Duodenal mucosa (tissue), 2 donors: ENCODE results near the gene ZDHHC4.

ENCODE experiments used
- H3K27ac ChIP-seq: one replicate; pipeline ENCODE4 v1.7.0; 2013; ENCODE audit warnings: low read depth, low read length
- H3K27me3 ChIP-seq, 2 donors: one replicate each; pipeline ENCODE4 v1.7.0; 2013; ENCODE audit warnings: low read length in 2 of 2, control low read depth in 1 of 2; ENCODE audit not compliant: insufficient read depth in 2 of 2, control insufficient read depth in 1 of 2
- H3K36me3 ChIP-seq, 2 donors: one replicate each; pipeline ENCODE4 v1.7.0; 2013; ENCODE audit warnings: low read length in 2 of 2, control low read depth in 1 of 2; ENCODE audit not compliant: insufficient read depth in 2 of 2, control insufficient read depth in 1 of 2
- H3K4me1 ChIP-seq, 2 donors: one replicate each; pipeline ENCODE4 v1.7.0; 2013; ENCODE audit warnings: low read length in 2 of 2, control low read depth in 1 of 2; ENCODE audit not compliant: insufficient read depth in 2 of 2, control insufficient read depth in 1 of 2
- H3K4me3 ChIP-seq, 2 donors: one replicate each; pipeline ENCODE4 v1.7.0; 2013; ENCODE audit warnings: low read length in 2 of 2, low read depth in 1 of 2
- H3K9ac ChIP-seq, 2 donors: one replicate each; pipeline ENCODE4 v1.7.0; 2013; ENCODE audit warnings: low read length in 2 of 2, low read depth in 1 of 2
- H3K9me3 ChIP-seq, 2 donors: one replicate each; pipeline ENCODE4 v1.7.0; 2013; ENCODE audit warnings: low read length in 2 of 2, control low read depth in 1 of 2; ENCODE audit not compliant: control insufficient read depth in 1 of 2

Gene ZDHHC4

GRCh38 chr7:6606866-6607583 lies 29.8 kb downstream of the ZDHHC4 start:
- no peaks in the 10 kb centered on the region for H3K4me1 ChIP-seq
- H3K9me3 ChIP-seq = no peaks in the 10 kb centered on the region
- no peak overlapping the region for H3K9ac ChIP-seq
- H3K27me3 ChIP-seq = no peaks in the 10 kb centered on the region
- peaks cover 17 to 36% of the 10 kb centered on the region in 2 donors for H3K36me3 ChIP-seq
- H3K27ac ChIP-seq = no peak overlapping the region
- no peak overlapping the region for H3K4me3 ChIP-seq

GRCh38 chr7:6607651-6608051 lies 30.4 kb downstream of the ZDHHC4 start:
- Histone ChIP-seq H3K4me1 (no peaks in the 10 kb centered on the region), H3K36me3 (peaks cover 13 to 31% of the 10 kb centered on the region in 2 donors), H3K27me3 (no peaks in the 10 kb centered on the region), H3K4me3 (no peak overlapping the region), H3K9me3 (no peaks in the 10 kb centered on the region), H3K27ac (no peak overlapping the region), H3K9ac (no peak overlapping the region)

DNA sequence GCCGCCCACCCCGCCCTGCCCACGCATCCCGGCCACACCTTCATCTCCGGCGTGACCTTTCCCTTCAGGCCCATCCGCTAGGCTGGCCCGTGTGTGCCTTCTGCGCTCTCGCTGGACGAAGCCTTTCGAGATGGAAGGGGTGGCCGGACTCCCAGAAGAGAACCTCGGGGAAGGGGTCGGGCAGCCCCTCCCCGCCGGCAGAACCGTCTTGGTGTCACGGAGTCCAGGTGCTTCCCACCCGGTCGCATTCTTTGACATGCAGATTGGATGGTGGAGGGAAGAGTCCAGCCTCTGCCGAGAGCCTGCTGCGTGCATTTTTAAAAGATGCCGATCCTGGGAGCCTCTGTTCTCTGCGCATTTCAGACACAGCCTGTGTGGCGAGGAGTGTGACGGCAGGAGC lies 30.8 kb downstream of the ZDHHC4 start:
- Histone ChIP-seq H3K27me3 (no peaks in the 10 kb centered on the region), H3K4me1 (no peaks in the 10 kb centered on the region), H3K9me3 (no peaks in the 10 kb centered on the region), H3K27ac (no peak overlapping the region), H3K36me3 (peaks cover 12 to 28% of the 10 kb centered on the region in 2 donors), H3K9ac (no peak overlapping the region), H3K4me3 (no peak overlapping the region)

DNA sequence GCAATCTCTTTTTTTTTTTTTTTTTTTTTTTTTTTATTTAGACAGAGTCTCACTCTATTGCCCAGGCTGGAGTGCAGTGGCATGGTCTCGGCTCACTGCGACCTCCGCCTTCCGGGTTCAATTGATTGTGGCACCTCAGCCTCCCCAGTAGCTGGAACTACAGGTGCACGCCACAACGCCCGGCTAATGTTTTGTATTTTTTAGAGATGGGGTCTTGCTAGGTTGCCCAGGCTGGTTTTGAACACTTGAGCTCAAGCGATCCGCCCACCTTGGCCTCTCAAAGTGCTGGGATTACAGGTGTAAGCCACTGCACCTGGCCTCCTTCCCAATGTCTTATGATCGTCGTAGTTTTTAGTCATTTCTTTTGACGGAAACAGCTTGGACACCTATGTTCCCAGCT lies 31.5 kb downstream of the ZDHHC4 start:
- H3K4me3 ChIP-seq = no peak overlapping the region
- no peaks in the 10 kb centered on the region for H3K9me3 ChIP-seq
- H3K27ac ChIP-seq = no peak overlapping the region
- no peaks in the 10 kb centered on the region for H3K4me1 ChIP-seq
- no peak overlapping the region for H3K9ac ChIP-seq
- peaks cover 0 to 4% of the 10 kb centered on the region in 2 donors for H3K27me3 ChIP-seq
- H3K36me3 ChIP-seq = peaks cover 12 to 28% of the 10 kb centered on the region in 2 donors

GRCh38 chr7:6612819-6613218 lies 35.6 kb downstream of the ZDHHC4 start:
- H3K9me3 ChIP-seq = no peaks in the 10 kb centered on the region
- no peak overlapping the region for H3K27ac ChIP-seq
- H3K27me3 ChIP-seq = peaks cover 15% of the 10 kb centered on the region in 2 donors
- H3K9ac ChIP-seq = no peak overlapping the region
- H3K36me3 ChIP-seq = peaks cover 0 to 5% of the 10 kb centered on the region in 2 donors
- H3K4me1 ChIP-seq = peaks cover 0 to 12% of the 10 kb centered on the region in 2 donors
- H3K4me3 ChIP-seq = no peak overlapping the region

GRCh38 chr7:6613706-6614105 lies 36.5 kb downstream of the ZDHHC4 start:
- H3K27me3 ChIP-seq = peaks cover 15% of the 10 kb centered on the region in 2 donors
- no peak overlapping the region for H3K4me3 ChIP-seq
- no peak overlapping the region for H3K27ac ChIP-seq
- H3K9me3 ChIP-seq = no peaks in the 10 kb centered on the region
- H3K9ac ChIP-seq = no peak overlapping the region
- no peaks in the 10 kb centered on the region for H3K36me3 ChIP-seq
- peaks cover 0 to 12% of the 10 kb centered on the region in 2 donors for H3K4me1 ChIP-seq

DNA sequence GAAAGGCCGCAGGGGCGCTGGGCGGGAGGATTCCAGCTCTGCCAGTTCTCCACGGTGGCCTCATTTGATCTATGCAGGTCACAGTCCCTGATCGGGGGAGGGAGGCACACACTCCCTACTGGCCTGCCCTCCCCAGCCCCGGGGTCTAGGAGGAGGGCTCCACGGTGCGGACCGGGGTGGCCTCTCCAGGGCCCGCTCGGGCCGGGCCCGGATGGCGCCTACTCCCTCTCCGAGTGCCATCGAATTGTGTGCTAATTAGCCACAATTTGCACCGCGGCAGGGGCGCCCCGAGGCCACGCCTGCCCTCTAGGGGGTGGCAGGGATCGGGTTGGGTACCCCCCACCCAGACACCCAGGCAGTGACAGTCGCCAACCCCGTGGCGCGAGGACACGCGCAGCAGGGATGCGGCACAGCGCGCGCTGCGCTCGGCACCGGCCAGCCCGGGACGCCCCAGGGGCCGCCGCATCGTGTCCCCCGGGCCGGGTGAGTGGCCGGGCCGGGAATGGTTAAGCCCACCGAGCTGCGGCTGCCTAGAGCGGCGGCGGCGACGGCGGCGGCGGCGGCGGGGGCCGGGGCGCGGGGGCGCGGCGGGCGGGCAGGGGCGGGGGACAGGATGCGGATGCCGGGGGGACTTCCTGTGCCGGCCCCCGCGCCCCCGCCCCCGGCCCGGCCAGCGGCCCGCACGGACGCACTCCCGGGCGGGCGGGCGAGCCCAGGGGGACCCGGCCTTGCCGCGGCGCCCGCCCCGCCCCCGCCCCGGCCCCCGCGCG lies 37.9 kb downstream of the ZDHHC4 start, which contains the start of gene ZNF853:
TSS of gene ZNF853 (plus strand) at position 658 of the 770 bp plus-strand sequence. CDS start 565 bp downstream, outside the sequence.
- H3K9me3 ChIP-seq = no peaks in the 10 kb centered on the region
- H3K4me3 ChIP-seq = peak within 1 kb of the TSS; percentile 43 to 55
- H3K4me1 ChIP-seq = peaks cover 7 to 12% of the 10 kb centered on the region in 2 donors
- H3K36me3 ChIP-seq = no peaks in the 10 kb centered on the region
- H3K27ac ChIP-seq = no peak within 1 kb of the TSS
- H3K9ac ChIP-seq = peak within 1 kb of the TSS in 1 of 2 donors; percentile 25
- peaks cover 15% of the 10 kb centered on the region in 2 donors for H3K27me3 ChIP-seq

DNA sequence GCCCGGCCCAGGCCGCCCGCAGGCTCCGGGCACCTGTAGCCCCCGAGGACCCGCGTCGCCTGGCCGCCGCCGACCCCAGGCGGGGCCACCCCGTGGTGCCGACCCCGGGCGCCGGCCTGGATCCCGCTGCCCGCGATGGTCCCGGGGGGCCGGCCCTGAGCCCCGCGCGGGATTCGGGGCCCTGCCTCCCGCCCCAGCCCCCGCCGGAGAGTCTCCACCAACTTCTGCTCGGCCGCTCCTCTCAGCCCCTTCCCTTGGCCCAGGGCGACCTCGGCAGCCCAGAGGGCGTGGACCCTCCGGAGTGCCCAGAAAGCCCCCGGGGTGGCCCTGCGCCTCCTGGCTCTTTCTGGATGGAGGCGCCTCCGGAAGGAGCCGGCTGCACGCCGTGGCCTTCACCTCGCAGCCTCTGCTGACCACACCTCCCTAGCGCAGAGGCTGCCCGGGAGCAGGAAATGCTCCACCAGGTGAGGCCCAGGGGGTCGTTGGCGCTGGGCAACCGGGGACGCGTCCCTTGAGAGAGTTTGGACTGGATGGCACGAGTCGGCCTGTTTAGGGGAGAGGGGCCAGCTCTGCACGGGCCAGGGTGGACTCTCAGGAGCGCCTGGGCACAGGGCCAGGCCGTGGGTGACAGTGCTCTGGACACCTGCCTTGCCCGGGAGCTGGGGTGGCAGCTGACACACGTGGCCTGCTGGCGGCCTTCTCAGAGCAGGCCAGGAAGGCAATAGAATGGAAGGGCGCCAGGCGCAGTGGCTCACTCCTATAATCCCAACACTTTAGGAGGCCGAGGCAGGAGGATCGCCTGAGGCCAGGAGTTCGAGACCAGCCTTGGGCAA lies 38.7 kb downstream of the ZDHHC4 start:
- peak overlapping the region in 1 of 2 donors; percentile 25 for H3K9ac ChIP-seq

GRCh38 chr7:6616854-6617643 lies 39.8 kb downstream of the ZDHHC4 start:
- Histone ChIP-seq H3K4me1 (peaks cover 9 to 20% of the 10 kb centered on the region in 2 donors), H3K27me3 (peaks cover 15% of the 10 kb centered on the region in 2 donors), H3K9me3 (no peaks in the 10 kb centered on the region), H3K9ac (no peak overlapping the region), H3K4me3 (no peak overlapping the region), H3K36me3 (peaks cover 0 to 8% of the 10 kb centered on the region in 2 donors), H3K27ac (no peak overlapping the region)

More for the DNA sequence above, 38.7 kb downstream of the ZDHHC4 start:
- Histone ChIP-seq H3K36me3 (no peaks in the 10 kb centered on the region), H3K4me1 (peaks cover 9 to 12% of the 10 kb centered on the region in 2 donors), H3K27me3 (peaks cover 15% of the 10 kb centered on the region in 2 donors), H3K9me3 (no peaks in the 10 kb centered on the region), H3K4me3 (peak overlapping the region; percentile 29 to 55), H3K27ac (no peak overlapping the region)
